Neural cell (in vitro differentiated cells): ENCODE measurements around the gene CSK. TPM values are rescaled to one million over a fixed set of nuclear protein-coding genes. Genes with fewer than 3 reads are reported as not detected.

Experiments used
- H2AFZ ChIP-seq: fragments of 200-600, 300-800 bp; sonication (generic), shearing (Covaris generic); 2 replicates; pipeline ENCODE4 v1.6.0; 2014; ENCODE audit warnings: low read depth, mild to moderate bottlenecking, antibody characterized with exemption, low read length, moderate library complexity
- H3F3A ChIP-seq: fragments of 200-600 bp; shearing (Covaris generic); 2 replicates; pipeline ENCODE4 v1.6.1; 2016; ENCODE audit warnings: mild to moderate bottlenecking, moderate library complexity, mixed read lengths, antibody characterized with exemption, low read length; ENCODE audit not compliant: insufficient read depth, poor library complexity, severe bottlenecking
- H3K27ac ChIP-seq: fragments of 200-600, 300-800 bp; sonication (generic), shearing (Covaris generic); 2 replicates; pipeline ENCODE4 v1.5.1; 2014; ENCODE audit warnings: mild to moderate bottlenecking, low read length, moderate library complexity
- H3K27me3 ChIP-seq: fragments of 300-800, 200-600 bp; sonication (generic), shearing (Covaris generic); 2 replicates; pipeline ENCODE4 v1.6.0; 2014; ENCODE audit warnings: mild to moderate bottlenecking, low read depth, low read length, moderate library complexity; ENCODE audit not compliant: insufficient read depth
- H3K36me3 ChIP-seq: fragments of 300-800, 200-600 bp; sonication (generic), shearing (Covaris generic); 2 replicates; pipeline ENCODE4 v1.5.1; 2014; ENCODE audit warnings: mild to moderate bottlenecking, antibody characterized with exemption, low read length, moderate library complexity; ENCODE audit not compliant: insufficient read depth
- H3K4me2 ChIP-seq: fragments of 300-800, 200-600 bp; sonication (generic), shearing (Covaris generic); 2 replicates; pipeline ENCODE4 v1.6.0; 2014; ENCODE audit warnings: mild to moderate bottlenecking, low read length
- H3K4me3 ChIP-seq: fragments of 300-800, 200-600 bp; sonication (generic), shearing (Covaris generic); 2 replicates; pipeline ENCODE4 v1.5.1; 2014; ENCODE audit warnings: mild to moderate bottlenecking, low read length, moderate library complexity
- H3K79me2 ChIP-seq: fragments of 200-600 bp; shearing (Covaris generic); replicated peaks from 2 replicates; pipeline ENCODE4 v1.6.0; 2014; ENCODE audit warnings: mild to moderate bottlenecking, low read length, moderate library complexity; ENCODE audit not compliant: insufficient read depth
- H3K9ac ChIP-seq: fragments of 300-800, 200-600 bp; sonication (generic), shearing (Covaris generic); 2 replicates; pipeline ENCODE4 v1.6.1; 2016; ENCODE audit warnings: mild to moderate bottlenecking, low read length, mixed read lengths
- H3K9me2 ChIP-seq: fragments of 200-600 bp; shearing (Covaris generic); 2 replicates; pipeline ENCODE4 v1.6.1; 2016; ENCODE audit warnings: mild to moderate bottlenecking, low read length, mixed read lengths; ENCODE audit not compliant: insufficient read depth
- H3K9me3 ChIP-seq: fragments of 200-600, 300-800 bp; sonication (generic), shearing (Covaris generic); 2 replicates; pipeline ENCODE4 v1.6.1; 2016; ENCODE audit warnings: mild to moderate bottlenecking, mixed run types, low read length, moderate library complexity, mixed read lengths
- H4K20me1 ChIP-seq: fragments of 200-600 bp; shearing (Covaris generic); 2 replicates; pipeline ENCODE4 v1.6.1; 2016; ENCODE audit warnings: mild to moderate bottlenecking, mixed run types; ENCODE audit not compliant: insufficient read depth
- CTCF ChIP-seq: fragments of 450-650 bp; IDR thresholded peaks from 2 replicates; pipeline ENCODE4 v1.5.1; 2014; ENCODE audit warnings: antibody characterized with exemption, mild to moderate bottlenecking, moderate library complexity; ENCODE audit not compliant: poor library complexity, severe bottlenecking
- EP300 ChIP-seq: fragments of 450-650 bp; conservative IDR thresholded peaks from 2 replicates; pipeline ENCODE4 v1.6.1; 2014; ENCODE audit warnings: antibody characterized with exemption, mild to moderate bottlenecking, moderate library complexity; ENCODE audit not compliant: poor library complexity, severe bottlenecking
- EZH2 ChIP-seq: fragments of 200-600, 300-800 bp; shearing (Covaris generic), sonication (generic); IDR thresholded peaks from 2 replicates; pipeline ENCODE4 v1.6.1; 2014; ENCODE audit warnings: antibody characterized with exemption, low read length, borderline replicate concordance, mild to moderate bottlenecking; ENCODE audit not compliant: insufficient read depth, poor library complexity, severe bottlenecking
- MXI1 ChIP-seq: fragments of 450-650 bp; conservative IDR thresholded peaks from 2 replicates; pipeline ENCODE4 v1.6.1; 2014; ENCODE audit warnings: antibody characterized with exemption, mild to moderate bottlenecking; ENCODE audit not compliant: poor library complexity, severe bottlenecking
- POLR2AphosphoS5 ChIP-seq: IDR thresholded peaks from 2 replicates; pipeline ENCODE4 v1.6.1; 2012
- RAD21 ChIP-seq: fragments of 450-650 bp; conservative IDR thresholded peaks from 2 replicates; pipeline ENCODE4 v1.6.1; 2014; ENCODE audit warnings: antibody characterized with exemption, mild to moderate bottlenecking, moderate library complexity
- REST ChIP-seq: IDR thresholded peaks from 2 replicates; pipeline ENCODE4 v1.6.1; 2012; ENCODE audit warnings: borderline replicate concordance
- SMC3 ChIP-seq: fragments of 450-650 bp; conservative IDR thresholded peaks from 2 replicates; pipeline ENCODE4 v1.6.1; 2014; ENCODE audit warnings: antibody characterized with exemption, mild to moderate bottlenecking, moderate library complexity; ENCODE audit not compliant: poor library complexity
- TAF1 ChIP-seq: IDR thresholded peaks from 2 replicates; pipeline ENCODE4 v1.6.1; 2012; ENCODE audit warnings: low read depth
- polyA plus RNA-seq: library from polyadenylated mRNA; depleted of rRNA; stranded (reverse); fragments of >200 nt; gene quantifications from 2 replicates; pipeline ENCODE4 v1.2.3, GENCODE V29; 2014

The CSK gene
- polyA plus RNA-seq, 1 donor from 2014 or later = 45.5 TPM

- H3K9ac ChIP-seq = no peak overlapping the region
- H3K9me2 ChIP-seq = no peaks in the 10 kb centered on the region
- no peak overlapping the region for H3K4me3 ChIP-seq
- no peaks in the 10 kb centered on the region for H3K36me3 ChIP-seq
- TF ChIP-seq CTCF (no peak), RAD21 (no peak), MXI1 (no peak), EP300 (no peak), EZH2 (no peak), REST (no peak), SMC3 (no peak), TAF1 (no peak), POLR2AphosphoS5 (no peak)
- H3K9me3 ChIP-seq = no peaks in the 10 kb centered on the region
- H4K20me1 ChIP-seq = no peaks in the 10 kb centered on the region
- H3K27ac ChIP-seq = no peak overlapping the region
- no peak overlapping the region for H2AFZ ChIP-seq
- H3K27me3 ChIP-seq = no peaks in the 10 kb centered on the region
- no peak overlapping the region for H3K4me2 ChIP-seq
- no peaks in the 10 kb centered on the region for H3F3A ChIP-seq
- no peaks in the 10 kb centered on the region for H3K79me2 ChIP-seq
These were observed 13.6 kb upstream of the CSK start for GRCh38 chr15:74768099-74768770.

- Histone ChIP-seq H3K27ac (no peak overlapping the region), H3K4me2 (no peak overlapping the region), H3K79me2 (no peaks in the 10 kb centered on the region), H3K9me3 (no peaks in the 10 kb centered on the region), H2AFZ (no peak overlapping the region), H3F3A (no peaks in the 10 kb centered on the region), H3K27me3 (no peaks in the 10 kb centered on the region), H4K20me1 (no peaks in the 10 kb centered on the region), H3K9ac (no peak overlapping the region), H3K4me3 (no peak overlapping the region), H3K9me2 (no peaks in the 10 kb centered on the region), H3K36me3 (no peaks in the 10 kb centered on the region)
- TF ChIP-seq REST = no peak
- no peak for TF ChIP-seq EP300
- TF ChIP-seq MXI1 = peak; percentile 15
- TF ChIP-seq POLR2AphosphoS5 = no peak
- peak; percentile 92 for TF ChIP-seq SMC3
- peak; percentile 92 for TF ChIP-seq CTCF
- no peak for TF ChIP-seq TAF1
- no peak for TF ChIP-seq EZH2
- peak; percentile 86 for TF ChIP-seq RAD21
These were observed 13.0 kb upstream of the CSK start for GRCh38 chr15:74768771-74769342.
